ENCODE data around the gene DNM1. TPM values are rescaled to one million over a fixed set of nuclear protein-coding genes. Genes with fewer than 3 reads are reported as not detected.

DNM1 gene
- total and polyA plus RNA-seq, 4 donors, result 0.29 to 5.9 (median 1.1) TPM

GRCh38 chr9:128216781-128217553, 13.8 kb downstream of the DNM1 start:
- no peaks in the 10 kb centered on the region for H3K9me3 ChIP-seq (ENCODE audit: control insufficient read depth in 4 of 4, low read length in 3 of 4)
- no peak for DNase-seq (ENCODE audit: low spot score)
- no peaks in the 10 kb centered on the region for H3K27me3 ChIP-seq (ENCODE audit: control insufficient read depth in 4 of 4, insufficient read depth in 4 of 4, low read length in 3 of 4)
- H3K4me1 ChIP-seq (ENCODE audit: control insufficient read depth in 4 of 4, insufficient read depth in 4 of 4, low read length in 3 of 4), result peaks cover 9 to 48% (median 29%) of the 10 kb centered on the region in 4 donors
- H3K27ac ChIP-seq (ENCODE audit: low read depth in 1 of 2, low read length in 2 of 2), result peak overlapping the region in 1 of 2 donors; percentile 45
- H3K4me3 ChIP-seq (ENCODE audit: low read depth in 1 of 3, low read length in 3 of 3), result no peak overlapping the region
- WGBS, result 61% methylated on average over 16 of the region's 16 CpGs
- H3K9ac ChIP-seq (ENCODE audit: low read depth in 1 of 2, low read length in 2 of 2), result no peak overlapping the region
- no peak for TF ChIP-seq RXRA (IDR thresholded peaks at IDR 0.05)
- TF ChIP-seq ATF3 (IDR thresholded peaks at IDR 0.05), result no peak
- TF ChIP-seq JUND (IDR thresholded peaks at IDR 0.05), result no peak
- TF ChIP-seq SP1 (IDR thresholded peaks at IDR 0.05), result peak; percentile 8
- no peak for TF ChIP-seq HNF4A (conservative IDR thresholded peaks at IDR 0.05)
- TF ChIP-seq CTCF (IDR thresholded peaks at IDR 0.05; ENCODE audit: low read depth, low read length, missing input control), result no peak
- H3K36me3 ChIP-seq (ENCODE audit: control insufficient read depth in 4 of 4, insufficient read depth in 3 of 4, low read depth in 1 of 4, low read length in 3 of 4), result no peaks in the 10 kb centered on the region

GRCh38 chr9:128218172-128218517, 15.0 kb downstream of the DNM1 start:
- no peak overlapping the region for H3K27ac ChIP-seq (ENCODE audit: low read depth in 1 of 2, low read length in 2 of 2)
- 74% methylated on average over 11 of the region's 11 CpGs for WGBS
- H3K4me3 ChIP-seq (ENCODE audit: low read depth in 1 of 3, low read length in 3 of 3), result peak overlapping the region in 1 of 3 donors; percentile 14
- no peaks in the 10 kb centered on the region for H3K9me3 ChIP-seq (ENCODE audit: control insufficient read depth in 4 of 4, low read length in 3 of 4)
- peaks cover 0 to 3% (median 0%) of the 10 kb centered on the region in 4 donors for H3K36me3 ChIP-seq (ENCODE audit: control insufficient read depth in 4 of 4, insufficient read depth in 3 of 4, low read depth in 1 of 4, low read length in 3 of 4)
- H3K9ac ChIP-seq (ENCODE audit: low read depth in 1 of 2, low read length in 2 of 2), result no peak overlapping the region
- TF ChIP-seq JUND (IDR thresholded peaks at IDR 0.05) (no peak), CTCF (IDR thresholded peaks at IDR 0.05; ENCODE audit: low read depth, low read length, missing input control) (no peak), HNF4G (IDR thresholded peaks at IDR 0.05) (no peak), GABPA (IDR thresholded peaks at IDR 0.05 in 1 of 2, conservative IDR thresholded peaks at IDR 0.05 in 1 of 2) (no peak), RXRA (IDR thresholded peaks at IDR 0.05) (no peak), SP1 (IDR thresholded peaks at IDR 0.05) (no peak), REST (IDR thresholded peaks at IDR 0.05) (no peak), ZBTB33 (IDR thresholded peaks at IDR 0.05) (no peak), ATF3 (IDR thresholded peaks at IDR 0.05) (no peak), EGR1 (IDR thresholded peaks at IDR 0.05; ENCODE audit: low read depth in 2 of 2) (no peak), FOXA1 (IDR thresholded peaks at IDR 0.05) (no peak)
- no peak for DNase-seq (ENCODE audit: low spot score)
- no peaks in the 10 kb centered on the region for H3K27me3 ChIP-seq (ENCODE audit: control insufficient read depth in 4 of 4, insufficient read depth in 4 of 4, low read length in 3 of 4)
- H3K4me1 ChIP-seq (ENCODE audit: control insufficient read depth in 4 of 4, insufficient read depth in 4 of 4, low read length in 3 of 4), result peaks cover 6 to 40% (median 24%) of the 10 kb centered on the region in 4 donors

Measured in liver (tissue), 9 donors.